ENCODE results near the gene CACNA1S. TPM values are rescaled to one million over a fixed set of nuclear protein-coding genes. Genes with fewer than 3 reads are reported as not detected.

CACNA1S gene
- total RNA-seq, 1 experiment from 2014 or later: not detected

DNA sequence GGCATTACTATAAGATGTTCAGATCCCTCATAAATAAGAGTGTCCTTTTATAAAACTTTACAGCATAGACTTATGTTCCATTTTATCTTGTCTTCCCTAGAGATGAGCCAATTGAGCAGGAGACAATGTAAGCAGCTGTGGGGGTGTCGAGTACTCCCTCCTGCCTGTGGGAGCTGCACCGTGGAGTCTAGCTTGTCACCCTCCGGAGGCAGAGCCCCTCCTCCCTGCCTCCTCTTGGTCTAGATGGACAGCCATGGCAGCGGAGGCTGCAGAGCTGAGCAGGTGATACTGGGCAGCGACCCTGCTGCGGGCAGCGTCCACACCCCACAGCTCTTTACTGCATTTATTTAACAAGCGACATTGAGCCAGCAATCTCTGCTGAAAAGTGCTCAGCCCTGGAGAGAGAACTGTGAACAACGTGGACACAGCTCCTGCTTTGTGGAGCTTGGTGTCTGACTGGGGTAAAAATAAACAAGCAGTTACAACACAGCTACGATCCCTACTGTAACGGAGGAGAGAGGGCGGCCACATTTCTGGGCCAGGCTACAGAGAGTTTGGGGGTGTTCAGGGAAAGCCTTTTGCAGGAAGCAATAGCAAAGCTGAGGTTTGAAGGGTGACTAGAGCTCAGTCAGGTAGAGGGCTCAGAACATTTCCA, 75.9 kb downstream of the CACNA1S start:
- no peak overlapping the region for H3K4me2 ChIP-seq (ENCODE audit: low read depth, low read length, poor library complexity, severe bottlenecking)

GRCh38 chr1:201034671-201035070, 77.6 kb downstream of the CACNA1S start:
- Histone ChIP-seq H3K27me3 (ENCODE audit: low read length) (no peaks in the 10 kb centered on the region), H3K4me2 (ENCODE audit: low read depth, low read length, poor library complexity, severe bottlenecking) (no peak overlapping the region), H3K4me1 (ENCODE audit: low read length) (no peaks in the 10 kb centered on the region), H3K9ac (ENCODE audit: low read length) (no peak overlapping the region), H3K4me3 (ENCODE audit: low read length) (no peak overlapping the region), H3K9me2 (replicated peaks; ENCODE audit: insufficient read depth, low read length) (no peaks in the 10 kb centered on the region), H2AFZ (ENCODE audit: low read length) (no peak overlapping the region), H3K9me3 (ENCODE audit: low read length) (no peaks in the 10 kb centered on the region), H4K20me1 (ENCODE audit: insufficient read depth, low read depth, low read length) (no peaks in the 10 kb centered on the region), H3K36me3 (ENCODE audit: insufficient read depth, low read length) (no peaks in the 10 kb centered on the region), H3K27ac (ENCODE audit: low read length) (no peak overlapping the region), H3K79me2 (ENCODE audit: low read length) (no peaks in the 10 kb centered on the region)
- DNase-seq: no peak

More for the DNA sequence above, 75.9 kb downstream of the CACNA1S start:
- H3K4me1 ChIP-seq (ENCODE audit: low read length): no peaks in the 10 kb centered on the region
- H3K79me2 ChIP-seq (ENCODE audit: low read length): no peaks in the 10 kb centered on the region
- no peak overlapping the region for H2AFZ ChIP-seq (ENCODE audit: low read length)
- no peaks in the 10 kb centered on the region for H3K9me3 ChIP-seq (ENCODE audit: low read length)
- H3K27me3 ChIP-seq (ENCODE audit: low read length): no peaks in the 10 kb centered on the region
- no peak for DNase-seq
- H3K4me3 ChIP-seq (ENCODE audit: low read length): no peak overlapping the region
- H3K9me2 ChIP-seq (replicated peaks; ENCODE audit: insufficient read depth, low read length): no peaks in the 10 kb centered on the region
- no peak overlapping the region for H3K9ac ChIP-seq (ENCODE audit: low read length)
- no peaks in the 10 kb centered on the region for H3K36me3 ChIP-seq (ENCODE audit: insufficient read depth, low read length)
- H3K27ac ChIP-seq (ENCODE audit: low read length): no peak overlapping the region
- H4K20me1 ChIP-seq (ENCODE audit: insufficient read depth, low read depth, low read length): no peaks in the 10 kb centered on the region

- Histone ChIP-seq H3K4me2 (ENCODE audit: low read depth, low read length, poor library complexity, severe bottlenecking) (no peak overlapping the region), H3K9me2 (replicated peaks; ENCODE audit: insufficient read depth, low read length) (no peaks in the 10 kb centered on the region), H2AFZ (ENCODE audit: low read length) (no peak overlapping the region), H3K4me1 (ENCODE audit: low read length) (no peaks in the 10 kb centered on the region), H3K4me3 (ENCODE audit: low read length) (no peak overlapping the region), H3K79me2 (ENCODE audit: low read length) (no peaks in the 10 kb centered on the region), H3K27me3 (ENCODE audit: low read length) (no peaks in the 10 kb centered on the region), H4K20me1 (ENCODE audit: insufficient read depth, low read depth, low read length) (no peaks in the 10 kb centered on the region), H3K9ac (ENCODE audit: low read length) (no peak overlapping the region), H3K27ac (ENCODE audit: low read length) (no peak overlapping the region), H3K36me3 (ENCODE audit: insufficient read depth, low read length) (no peaks in the 10 kb centered on the region), H3K9me3 (ENCODE audit: low read length) (no peaks in the 10 kb centered on the region)
- no peak for DNase-seq
These were observed 79.8 kb downstream of the CACNA1S start for GRCh38 chr1:201032408-201032807.

DNA sequence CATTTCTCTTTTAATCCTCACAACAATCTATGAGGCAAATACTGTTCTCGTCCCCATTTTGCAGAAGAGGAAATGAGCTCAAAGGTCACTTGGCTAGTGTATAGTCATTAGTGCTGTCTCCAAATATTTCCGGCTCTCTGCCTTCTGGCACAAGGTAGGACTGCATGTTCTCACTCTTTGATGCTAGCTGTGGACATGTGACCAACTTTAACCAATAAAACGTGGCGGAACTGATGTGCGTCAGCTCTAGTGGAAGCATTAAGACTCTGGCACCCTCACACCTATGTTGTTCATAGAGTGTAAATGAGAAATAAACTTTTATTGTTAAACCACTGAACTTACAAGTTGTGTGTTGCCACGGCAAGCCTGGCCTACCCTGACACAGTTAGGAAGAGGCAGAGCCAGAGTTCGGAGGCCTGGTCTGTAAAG, 83.8 kb downstream of the CACNA1S start:
- no peak overlapping the region for H2AFZ ChIP-seq (ENCODE audit: low read length)
- peaks cover 6% of the 10 kb centered on the region; the same call in 1 of the 2 replicates for H3K4me1 ChIP-seq (ENCODE audit: low read length)
- H4K20me1 ChIP-seq (ENCODE audit: insufficient read depth, low read depth, low read length): 0 out of 2 replicates have a peak, but pooled peaks cover 4% of the 10 kb centered on the region
- no peak overlapping the region for H3K4me3 ChIP-seq (ENCODE audit: low read length)
- H3K27me3 ChIP-seq (ENCODE audit: low read length): no peaks in the 10 kb centered on the region
- no peaks in the 10 kb centered on the region for H3K9me3 ChIP-seq (ENCODE audit: low read length)
- no peaks in the 10 kb centered on the region for H3K36me3 ChIP-seq (ENCODE audit: insufficient read depth, low read length)
- H3K27ac ChIP-seq (ENCODE audit: low read length): no peak overlapping the region
- no peaks in the 10 kb centered on the region for H3K9me2 ChIP-seq (replicated peaks; ENCODE audit: insufficient read depth, low read length)
- H3K4me2 ChIP-seq (ENCODE audit: low read depth, low read length, poor library complexity, severe bottlenecking): no peak overlapping the region
- H3K9ac ChIP-seq (ENCODE audit: low read length): no peak overlapping the region
- H3K79me2 ChIP-seq (ENCODE audit: low read length): no peaks in the 10 kb centered on the region
- DNase-seq: no peak

GRCh38 chr1:201026836-201027235, 85.4 kb downstream of the CACNA1S start:
- no peaks in the 10 kb centered on the region for H3K27me3 ChIP-seq (ENCODE audit: low read length)
- no peaks in the 10 kb centered on the region for H3K79me2 ChIP-seq (ENCODE audit: low read length)
- no peaks in the 10 kb centered on the region for H3K9me3 ChIP-seq (ENCODE audit: low read length)
- 0 out of 2 replicates have a peak, but pooled peaks cover 4% of the 10 kb centered on the region for H4K20me1 ChIP-seq (ENCODE audit: insufficient read depth, low read depth, low read length)
- no peak overlapping the region for H3K27ac ChIP-seq (ENCODE audit: low read length)
- no peaks in the 10 kb centered on the region for H3K9me2 ChIP-seq (replicated peaks; ENCODE audit: insufficient read depth, low read length)
- no peak overlapping the region for H2AFZ ChIP-seq (ENCODE audit: low read length)
- H3K4me1 ChIP-seq (ENCODE audit: low read length): peaks cover 12% of the 10 kb centered on the region; the same call in 1 of the 2 replicates
- no peak overlapping the region for H3K4me3 ChIP-seq (ENCODE audit: low read length)
- no peak for DNase-seq
- H3K9ac ChIP-seq (ENCODE audit: low read length): no peak overlapping the region
- no peaks in the 10 kb centered on the region for H3K36me3 ChIP-seq (ENCODE audit: insufficient read depth, low read length)
- H3K4me2 ChIP-seq (ENCODE audit: low read depth, low read length, poor library complexity, severe bottlenecking): no peak overlapping the region

DNA sequence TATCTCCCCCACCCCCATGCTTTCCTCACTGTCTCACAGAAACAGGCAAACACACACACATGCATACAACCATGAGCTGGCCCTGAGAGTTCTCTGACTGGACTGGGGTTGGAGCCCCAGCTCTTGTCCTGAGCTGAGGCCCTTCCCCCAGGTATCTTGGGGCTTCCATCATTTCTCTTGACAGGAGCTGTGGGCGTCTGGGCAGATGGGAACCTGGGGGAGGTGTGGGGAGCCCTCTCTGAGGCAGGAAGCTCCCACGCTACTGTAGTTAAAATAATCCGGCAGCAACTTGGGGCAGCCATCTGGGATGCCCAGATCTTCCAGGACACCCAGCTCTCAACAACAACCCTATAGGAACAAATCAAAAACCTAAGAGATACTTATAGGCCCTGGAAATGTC, 86.0 kb downstream of the CACNA1S start:
- DNase-seq: no peak
- no peaks in the 10 kb centered on the region for H3K9me3 ChIP-seq (ENCODE audit: low read length)
- no peak overlapping the region for H3K9ac ChIP-seq (ENCODE audit: low read length)
- 0 out of 2 replicates have a peak, but pooled peaks cover 4% of the 10 kb centered on the region for H4K20me1 ChIP-seq (ENCODE audit: insufficient read depth, low read depth, low read length)
- no peak overlapping the region for H3K27ac ChIP-seq (ENCODE audit: low read length)
- no peak overlapping the region for H3K4me3 ChIP-seq (ENCODE audit: low read length)
- H2AFZ ChIP-seq (ENCODE audit: low read length): no peak overlapping the region
- H3K27me3 ChIP-seq (ENCODE audit: low read length): no peaks in the 10 kb centered on the region
- H3K4me2 ChIP-seq (ENCODE audit: low read depth, low read length, poor library complexity, severe bottlenecking): no peak overlapping the region
- H3K9me2 ChIP-seq (replicated peaks; ENCODE audit: insufficient read depth, low read length): no peaks in the 10 kb centered on the region
- no peaks in the 10 kb centered on the region for H3K36me3 ChIP-seq (ENCODE audit: insufficient read depth, low read length)
- H3K4me1 ChIP-seq (ENCODE audit: low read length): peaks cover 12% of the 10 kb centered on the region; the same call in 1 of the 2 replicates
- H3K79me2 ChIP-seq (ENCODE audit: low read length): no peaks in the 10 kb centered on the region

- H3K79me2 ChIP-seq (ENCODE audit: low read length): no peaks in the 10 kb centered on the region
- H2AFZ ChIP-seq (ENCODE audit: low read length): no peak overlapping the region
- H3K9ac ChIP-seq (ENCODE audit: low read length): no peak overlapping the region
- no peaks in the 10 kb centered on the region for H3K27me3 ChIP-seq (ENCODE audit: low read length)
- no peaks in the 10 kb centered on the region for H3K9me3 ChIP-seq (ENCODE audit: low read length)
- H4K20me1 ChIP-seq (ENCODE audit: insufficient read depth, low read depth, low read length): 0 out of 2 replicates have a peak, but pooled peaks cover 4% of the 10 kb centered on the region
- H3K27ac ChIP-seq (ENCODE audit: low read length): no peak overlapping the region
- no peak for DNase-seq
- H3K4me3 ChIP-seq (ENCODE audit: low read length): no peak overlapping the region
- H3K9me2 ChIP-seq (replicated peaks; ENCODE audit: insufficient read depth, low read length): no peaks in the 10 kb centered on the region
- no peaks in the 10 kb centered on the region for H3K36me3 ChIP-seq (ENCODE audit: insufficient read depth, low read length)
- H3K4me1 ChIP-seq (ENCODE audit: low read length): peaks cover 12% of the 10 kb centered on the region; the same call in 1 of the 2 replicates
- H3K4me2 ChIP-seq (ENCODE audit: low read depth, low read length, poor library complexity, severe bottlenecking): no peak overlapping the region
These were observed 86.6 kb downstream of the CACNA1S start for GRCh38 chr1:201025571-201026002.

DNA sequence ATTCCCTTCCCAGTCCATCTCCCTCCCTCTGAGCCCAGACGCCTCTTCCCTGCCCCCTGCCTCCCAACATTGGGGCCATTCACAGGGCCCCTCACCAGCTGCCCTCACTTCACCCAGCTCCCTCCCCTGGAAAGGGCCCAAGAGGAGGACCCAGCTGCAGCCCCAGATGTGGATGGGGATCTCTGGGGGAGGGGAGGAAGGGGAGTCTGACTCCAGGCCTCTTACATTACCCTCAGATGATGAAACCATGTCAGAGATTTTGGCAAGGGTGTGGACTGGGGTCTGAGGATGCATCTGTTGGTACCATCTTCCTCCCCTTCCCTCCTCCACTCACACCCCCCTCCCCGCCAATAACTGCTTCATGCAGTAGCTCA, 87.6 kb downstream of the CACNA1S start:
- H3K4me1 ChIP-seq (ENCODE audit: low read length): peaks cover 15% of the 10 kb centered on the region
- no peaks in the 10 kb centered on the region for H3K36me3 ChIP-seq (ENCODE audit: insufficient read depth, low read length)
- H3K79me2 ChIP-seq (ENCODE audit: low read length): no peaks in the 10 kb centered on the region
- no peak overlapping the region for H3K4me2 ChIP-seq (ENCODE audit: low read depth, low read length, poor library complexity, severe bottlenecking)
- H3K4me3 ChIP-seq (ENCODE audit: low read length): no peak overlapping the region
- no peak overlapping the region for H3K9ac ChIP-seq (ENCODE audit: low read length)
- no peak overlapping the region for H2AFZ ChIP-seq (ENCODE audit: low read length)
- no peak overlapping the region for H3K27ac ChIP-seq (ENCODE audit: low read length)
- DNase-seq: no peak
- H3K9me3 ChIP-seq (ENCODE audit: low read length): no peaks in the 10 kb centered on the region
- H3K9me2 ChIP-seq (replicated peaks; ENCODE audit: insufficient read depth, low read length): no peaks in the 10 kb centered on the region
- no peaks in the 10 kb centered on the region for H3K27me3 ChIP-seq (ENCODE audit: low read length)
- H4K20me1 ChIP-seq (ENCODE audit: insufficient read depth, low read depth, low read length): 0 out of 2 replicates have a peak, but pooled peaks cover 4% of the 10 kb centered on the region

All from Karpas-422 (cell line).